ENCODE data around the gene PLA2G12A.
"Not testable (repeated sequence)": the region's sequence is repeated elsewhere in the genome, so short reads cannot be mapped to it uniquely, and the experiment has no call there.

The PLA2G12A gene

DNA sequence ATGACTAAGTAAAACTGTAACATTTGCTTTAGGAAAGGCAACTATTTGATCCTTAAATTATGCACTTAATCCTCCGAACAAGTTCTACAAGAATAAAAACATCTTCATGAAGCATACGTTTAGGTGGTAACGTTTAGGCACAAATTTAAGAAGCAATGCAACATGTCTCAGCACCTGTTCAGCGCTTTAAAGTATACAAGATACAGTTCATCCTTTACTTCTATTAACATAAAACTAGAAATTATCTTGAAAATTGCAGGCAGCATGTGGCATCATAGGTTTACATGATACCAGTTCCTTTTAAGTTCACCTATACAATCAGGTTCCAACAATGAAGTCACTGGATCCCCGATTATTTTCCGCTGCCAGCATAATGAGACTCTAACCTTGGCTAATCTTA is 1.5 kb downstream of the PLA2G12A start:
- DNase-seq: no peak

DNA sequence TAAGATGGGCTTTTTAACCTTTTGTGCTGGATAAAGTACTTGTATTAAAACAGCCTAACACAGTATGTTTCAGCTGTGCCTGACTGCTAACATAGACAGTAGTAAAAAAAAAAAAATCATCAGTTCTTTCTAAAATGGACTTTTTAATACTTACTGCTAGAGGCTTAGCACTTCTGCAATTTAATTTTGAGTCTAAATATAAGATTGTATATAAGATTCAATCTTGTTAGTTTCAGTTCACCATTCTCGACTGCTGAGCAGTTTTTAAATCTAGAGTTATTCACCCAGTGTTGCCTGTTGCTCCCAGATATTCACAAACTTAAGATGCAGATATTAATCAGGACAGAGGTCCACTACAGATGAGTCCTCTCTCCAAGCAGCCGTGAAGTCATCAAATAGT is 6.8 kb downstream of the PLA2G12A start:
- no peak for DNase-seq

DNA sequence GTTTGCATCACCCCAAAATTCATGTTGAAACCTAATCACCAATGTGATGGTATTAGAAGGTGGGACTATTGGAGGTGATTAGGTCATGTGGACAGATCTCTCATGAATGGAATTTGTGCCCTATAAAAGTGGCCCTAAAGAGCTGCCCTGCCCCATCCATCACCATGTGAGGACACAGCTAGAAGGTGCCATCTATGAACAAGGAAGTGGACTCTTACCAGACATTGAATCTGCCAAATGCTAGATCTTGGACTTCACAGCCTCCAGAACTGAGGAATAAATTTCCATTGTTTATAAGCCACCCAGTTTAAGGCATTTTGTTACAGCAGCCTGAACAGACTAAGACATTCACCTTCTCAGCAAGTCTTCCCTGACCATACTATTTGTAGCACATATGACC is 7.5 kb downstream of the PLA2G12A start:
- no peak for DNase-seq

DNA sequence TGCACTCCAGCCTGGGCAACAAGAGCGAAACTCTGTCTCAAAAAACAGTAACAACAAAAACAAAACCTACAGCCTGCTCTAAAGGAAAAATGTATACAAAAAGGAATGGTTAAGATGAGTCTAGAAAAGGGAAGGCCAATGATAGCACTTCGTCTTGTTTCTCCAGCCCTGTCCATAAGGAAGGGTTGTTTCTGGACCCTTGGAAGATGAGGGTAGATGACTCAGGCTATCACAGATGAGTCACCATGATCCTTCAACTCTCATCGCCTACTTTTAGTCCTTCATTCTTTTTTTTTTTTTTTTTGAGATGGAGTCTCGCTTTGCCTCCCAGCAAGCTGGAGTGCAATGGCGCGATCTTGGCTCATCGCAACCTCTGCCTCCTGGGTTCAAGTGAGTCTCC is 8.8 kb downstream of the PLA2G12A start:
- no peak for DNase-seq

DNA sequence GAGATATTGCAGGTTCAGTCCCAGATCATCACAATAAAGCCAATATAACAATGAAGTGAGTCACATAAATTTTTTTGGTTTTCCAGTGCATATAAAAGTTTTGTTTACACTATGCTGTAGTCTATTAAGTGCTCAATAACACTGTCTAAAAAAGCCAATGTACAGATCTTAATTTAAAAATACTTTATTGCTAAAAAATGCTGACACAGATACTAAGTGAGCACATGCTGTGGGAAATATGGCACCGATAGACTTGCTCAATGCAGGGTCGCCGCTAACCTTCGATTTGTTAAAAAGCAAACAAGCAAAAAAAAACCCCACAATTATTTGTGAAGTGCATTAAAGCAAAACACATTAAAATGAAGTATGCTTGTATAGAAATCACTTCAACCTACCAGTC is 10.3 kb downstream of the PLA2G12A start:
- no peak for DNase-seq

DNA sequence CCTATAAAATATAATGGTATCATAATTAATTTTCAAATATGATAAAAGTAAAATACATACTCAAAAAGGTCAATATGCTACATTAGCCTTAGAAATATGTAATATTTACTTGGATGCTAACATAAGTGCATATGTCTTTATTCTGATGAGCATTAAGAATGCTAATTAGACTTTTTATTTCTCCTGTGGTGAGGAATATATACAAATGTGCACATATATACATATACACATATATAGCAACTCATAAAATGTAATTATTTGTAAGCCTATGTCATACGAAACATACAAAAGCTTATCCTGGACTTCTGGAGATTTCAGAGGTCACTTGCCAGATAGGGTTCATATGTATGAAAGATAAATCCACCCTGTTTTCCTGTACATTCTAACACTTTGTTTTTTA is 11.1 kb downstream of the PLA2G12A start:
- no peak for DNase-seq

DNA sequence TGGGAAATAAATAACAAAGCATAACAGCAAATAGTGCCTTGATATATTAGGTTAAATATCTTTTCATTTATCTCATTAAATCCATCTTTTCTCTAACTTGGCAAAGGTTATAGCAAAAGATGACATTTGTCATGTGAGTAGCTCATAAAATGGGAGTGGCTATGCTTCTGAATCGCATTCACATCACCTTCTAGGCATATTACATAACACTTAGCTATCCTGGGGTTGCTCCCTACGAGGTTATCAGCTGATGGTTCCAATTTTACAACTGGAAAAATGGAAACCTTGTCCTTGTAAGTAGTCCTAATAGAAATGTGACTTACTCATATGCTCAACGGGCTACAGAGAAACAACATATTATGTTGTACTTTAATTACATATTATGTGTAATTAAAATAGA is 16.4 kb downstream of the PLA2G12A start:
- DNase-seq: no peak

DNA sequence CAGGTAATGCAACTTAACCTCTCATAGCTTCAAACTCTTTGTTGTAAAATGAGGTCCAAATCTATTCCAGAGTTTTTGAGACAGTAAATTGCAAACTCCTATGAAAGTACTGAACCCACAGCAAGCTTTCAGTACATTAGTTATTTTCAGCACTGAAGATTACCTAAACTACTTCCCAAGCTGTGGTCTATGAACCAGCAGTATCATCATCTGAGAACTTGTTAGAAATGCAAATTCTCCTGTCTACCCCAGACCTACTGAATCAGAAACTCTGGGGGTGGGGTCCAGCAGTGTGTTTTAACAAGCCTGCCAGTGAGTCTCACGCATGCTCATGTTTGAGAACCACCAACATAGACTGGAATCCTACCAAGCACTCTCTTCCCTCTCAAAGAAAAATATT is 20.9 kb downstream of the PLA2G12A start:
- DNase-seq: no peak

DNA sequence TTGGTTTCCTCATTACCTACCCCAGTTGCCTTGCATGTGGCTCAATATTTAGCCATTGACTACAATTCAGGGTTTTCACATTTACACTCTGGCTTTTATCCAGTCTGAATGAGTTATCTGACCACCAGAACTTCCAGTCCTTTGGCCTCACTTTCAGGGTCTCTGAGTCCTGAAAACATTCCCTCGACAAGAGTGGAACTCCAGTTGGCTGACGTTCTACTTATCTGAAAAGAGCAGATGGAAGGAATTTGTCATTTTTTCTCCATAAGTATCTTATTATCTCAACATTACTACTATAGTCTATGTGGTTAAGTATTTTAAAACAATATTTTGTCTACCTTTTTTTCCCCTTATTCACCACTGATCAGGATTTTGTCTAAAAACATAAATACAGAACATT is 21.4 kb downstream of the PLA2G12A start:
- no peak for DNase-seq

DNA sequence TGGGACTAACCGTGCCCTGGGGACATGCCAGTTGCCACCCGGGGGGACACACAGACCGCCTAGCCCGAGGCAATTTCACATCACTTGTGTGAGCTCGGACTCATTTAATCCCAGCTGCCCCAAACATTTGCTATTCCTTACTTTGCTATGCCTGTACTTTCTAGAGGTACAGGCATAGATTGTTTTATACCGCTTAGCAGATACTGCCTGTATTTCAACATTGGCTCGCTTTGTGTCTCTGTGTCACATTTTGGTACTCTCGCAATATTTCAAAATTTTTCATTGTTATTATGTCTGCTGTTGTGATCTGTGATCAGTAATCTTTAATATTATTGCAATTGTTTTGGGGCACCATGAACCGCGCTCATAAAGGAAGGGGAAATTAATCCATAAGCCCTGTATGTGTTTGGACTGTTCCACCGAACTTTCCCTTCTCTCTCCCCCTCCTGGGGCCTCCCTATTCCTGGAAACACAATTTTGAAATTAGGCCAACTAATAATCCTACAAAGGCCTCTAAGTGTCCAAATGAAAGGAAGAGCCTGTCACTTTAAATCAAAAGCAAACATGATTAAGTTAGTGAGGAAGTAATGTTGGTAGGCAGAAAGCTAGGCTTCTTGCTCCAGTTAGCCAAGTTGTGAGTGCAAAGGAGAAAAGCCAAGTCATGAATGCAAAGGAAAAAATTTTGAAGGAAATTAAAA is 26.1 kb downstream of the PLA2G12A start:
- DNase-seq: no peak

DNA sequence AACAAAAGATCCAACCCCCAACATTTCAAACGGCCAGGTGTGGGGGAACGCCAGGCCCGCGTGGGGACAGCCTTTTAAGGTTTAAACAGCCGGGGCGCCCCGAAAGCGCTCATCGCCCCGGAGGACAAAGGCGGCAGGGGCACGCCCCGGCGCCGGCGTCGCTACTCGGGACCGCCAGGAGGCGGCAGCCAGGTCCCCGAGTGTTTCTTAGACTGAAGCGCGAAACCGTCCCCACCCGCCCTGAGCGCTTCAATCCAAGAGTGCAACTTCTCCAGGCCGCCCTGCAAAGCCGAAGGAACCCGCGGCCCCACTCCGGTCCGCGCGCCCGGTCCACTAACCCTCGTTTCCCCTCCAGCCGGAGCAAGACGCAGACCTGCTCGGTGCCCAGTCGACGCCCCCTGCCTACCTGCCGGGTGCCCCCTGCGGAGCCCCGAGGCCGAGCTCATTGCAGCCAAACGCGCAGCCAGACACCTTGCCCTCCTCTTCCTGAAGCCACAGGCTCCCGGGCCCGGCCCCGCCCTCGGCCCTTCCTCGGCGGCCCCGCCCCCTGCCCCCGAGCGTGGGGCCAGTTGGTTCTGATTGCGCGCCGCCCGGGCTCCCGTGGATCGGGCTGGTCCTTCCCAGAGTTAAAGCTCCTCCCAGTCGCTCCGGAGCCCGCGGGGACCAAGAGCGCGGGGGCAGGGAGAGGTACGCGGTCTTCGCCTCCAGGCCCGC is 26.8 kb downstream of the PLA2G12A start, which contains the start of gene CASP6:
Gene CASP6, minus strand, starts transcription at position 496 of the 714 bp plus-strand sequence. Its CDS starts 50 bp downstream, at position 446.
- DNase-seq: peak; percentile 67

DNA sequence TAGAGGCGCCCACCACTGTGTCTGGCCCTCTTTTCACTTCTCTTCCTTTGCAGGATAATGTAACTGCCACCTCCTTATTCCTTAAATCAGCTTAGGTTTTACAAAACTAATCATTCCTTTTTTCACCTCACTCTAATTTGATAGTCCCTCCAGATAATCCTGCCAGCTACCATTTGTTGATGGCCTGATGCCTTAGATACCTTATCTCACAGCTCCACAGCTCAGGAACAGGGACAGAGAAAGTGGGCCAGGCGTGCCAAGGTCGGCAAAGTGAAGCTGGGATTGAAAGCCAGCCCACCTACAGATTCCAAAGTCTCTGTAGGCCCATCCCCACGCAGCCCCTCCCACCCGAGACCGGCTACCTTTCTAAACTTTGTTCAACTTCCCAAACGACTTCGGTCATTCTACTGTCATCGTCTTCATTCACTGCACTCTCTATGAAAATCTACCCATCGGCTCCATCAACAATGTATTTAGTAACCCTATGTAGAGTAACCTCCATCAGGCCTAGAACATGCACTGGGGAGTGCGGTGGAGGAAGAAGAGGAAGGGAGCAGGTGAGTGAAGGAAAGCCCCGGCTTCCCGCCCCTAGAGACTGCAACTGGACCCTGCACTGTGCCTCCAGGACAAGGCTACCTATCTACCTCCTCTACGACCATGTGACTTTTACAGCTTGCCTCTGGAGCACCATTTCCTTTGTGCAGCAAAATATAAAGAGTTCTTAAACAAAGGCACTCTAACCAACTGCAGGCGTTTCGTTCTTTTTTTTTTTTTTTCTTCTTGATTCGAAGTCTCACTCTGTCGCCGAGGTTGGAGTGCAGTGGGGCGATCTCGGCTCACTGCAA is 28.1 kb downstream of the PLA2G12A start:
- DNase-seq: no peak

DNA sequence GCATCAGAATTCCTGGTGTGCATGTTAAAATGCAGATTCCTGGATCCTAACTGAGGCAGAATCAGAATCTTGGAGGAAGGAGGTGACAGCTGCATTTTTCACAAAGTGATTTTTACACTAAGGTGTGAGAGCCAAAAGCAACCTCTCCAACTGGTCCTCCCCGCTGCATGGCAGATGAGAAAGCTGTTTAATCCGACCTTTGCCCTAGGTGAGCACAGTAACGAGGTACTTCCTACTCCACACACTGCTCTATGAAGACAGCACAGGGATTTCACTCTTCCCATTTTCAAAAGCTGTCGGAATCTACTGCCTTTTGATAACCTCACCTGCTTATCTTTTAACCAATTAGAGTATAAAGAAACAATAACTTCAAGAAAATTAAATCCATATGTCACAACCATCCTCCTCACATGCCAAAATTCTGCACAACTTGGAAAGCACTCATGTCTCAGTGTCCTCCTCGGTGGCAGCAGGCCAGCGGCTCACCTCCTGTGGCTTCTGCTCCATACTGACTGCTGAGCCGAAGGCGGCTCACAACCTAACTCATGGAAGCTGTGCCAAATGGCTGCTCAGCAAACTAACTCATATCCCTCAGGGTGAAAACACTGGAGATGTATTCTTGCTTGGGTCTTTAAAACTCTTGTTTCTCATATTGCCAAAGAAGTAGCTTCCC is 30.2 kb downstream of the PLA2G12A start:
- DNase-seq: no peak

DNA sequence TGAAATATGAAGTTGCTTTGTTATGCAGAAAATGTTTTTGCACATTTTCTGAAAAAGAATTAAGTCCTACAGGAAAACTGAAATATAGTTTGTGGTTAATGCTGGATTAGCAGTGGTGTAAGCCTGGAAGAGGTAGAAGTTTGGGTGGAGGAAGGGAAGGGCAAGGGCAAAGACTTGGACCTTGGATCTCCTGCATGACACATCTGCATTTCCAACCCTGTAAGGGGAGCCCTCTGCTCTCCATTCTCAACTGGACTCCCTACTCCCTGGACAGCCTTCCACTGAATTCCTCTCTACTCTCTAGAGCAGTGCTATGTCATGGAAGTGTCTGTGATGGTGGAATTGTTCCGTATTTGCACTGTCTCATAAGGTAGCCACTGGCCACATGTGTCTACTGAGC is 31.2 kb downstream of the PLA2G12A start:
- no peak for DNase-seq

DNA sequence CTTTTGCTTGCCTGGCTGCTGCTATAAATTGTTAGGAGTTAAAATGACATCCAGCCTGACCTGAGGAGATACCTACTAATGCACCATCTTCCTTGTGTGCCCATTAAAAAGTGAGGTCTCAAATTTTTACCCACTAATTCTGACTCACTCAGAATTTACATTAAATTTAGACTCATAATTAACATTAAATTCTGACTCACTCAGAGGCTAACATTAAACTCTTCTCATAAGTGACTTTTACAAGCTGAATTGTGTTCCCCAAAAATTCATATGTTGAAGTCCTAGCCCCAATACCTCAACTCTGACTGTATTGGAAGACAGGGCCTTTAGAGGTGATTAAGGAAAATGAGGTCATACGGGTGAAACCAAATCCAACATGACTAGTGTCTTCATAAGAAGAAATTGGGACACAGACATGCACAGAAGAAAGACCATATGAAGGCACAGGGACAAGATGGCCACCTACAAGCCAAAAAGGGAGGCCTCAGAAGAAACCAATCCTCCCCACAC is 38.4 kb downstream of the PLA2G12A start:
- DNase-seq: no peak

DNA sequence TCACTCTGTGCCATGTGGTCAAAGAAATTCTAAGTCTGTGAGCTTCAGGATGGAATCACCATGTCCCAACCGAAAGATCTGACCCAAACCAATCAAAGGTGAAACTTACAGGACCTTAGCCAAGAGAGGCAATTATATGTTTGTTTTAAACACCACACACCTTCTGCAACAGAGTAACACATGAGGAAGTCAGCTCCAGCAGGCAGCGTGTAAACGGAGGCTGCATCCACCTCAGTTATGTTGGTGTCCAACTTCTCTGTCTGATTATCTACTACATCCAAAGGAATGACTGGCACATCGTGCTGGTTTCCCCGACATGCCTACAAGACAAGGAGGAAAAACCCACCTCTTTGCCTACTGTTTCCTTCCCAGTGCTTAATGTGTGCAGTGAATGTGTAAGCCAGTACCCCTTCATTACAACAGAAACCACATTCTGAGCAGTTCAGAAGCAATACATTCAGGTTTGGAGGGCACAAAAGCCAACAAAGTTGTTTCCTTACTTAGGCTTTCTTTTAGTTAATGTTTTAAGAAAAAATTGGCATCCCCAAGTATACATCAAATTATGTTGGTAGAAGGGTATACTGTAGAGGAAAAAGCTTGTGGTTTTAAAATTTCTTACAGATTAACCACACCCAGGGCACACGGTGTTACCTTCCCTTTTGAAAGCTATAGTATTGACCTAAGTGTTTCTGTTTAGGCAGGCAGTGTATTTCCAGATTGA is 39.0 kb downstream of the PLA2G12A start:
- no peak for DNase-seq

DNA sequence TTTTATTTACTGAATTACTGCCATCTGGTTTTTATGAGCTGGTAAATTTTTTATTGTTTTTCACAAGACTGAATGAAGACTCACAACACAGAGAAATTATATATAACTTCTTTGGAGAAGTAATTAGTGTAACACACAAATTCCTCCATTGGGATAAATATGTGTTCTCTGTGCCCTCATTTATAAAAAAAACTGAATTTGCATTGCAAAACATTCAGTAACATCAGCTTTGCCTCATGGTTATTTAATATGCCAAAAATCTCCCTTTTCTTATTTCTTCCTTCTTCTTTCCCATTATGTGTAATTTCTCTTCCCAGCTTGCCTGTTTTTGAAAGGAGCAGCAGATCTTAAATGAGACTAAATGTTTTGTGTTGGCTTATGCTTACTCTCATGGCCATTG is 45.1 kb downstream of the PLA2G12A start:
- DNase-seq: no peak

DNA sequence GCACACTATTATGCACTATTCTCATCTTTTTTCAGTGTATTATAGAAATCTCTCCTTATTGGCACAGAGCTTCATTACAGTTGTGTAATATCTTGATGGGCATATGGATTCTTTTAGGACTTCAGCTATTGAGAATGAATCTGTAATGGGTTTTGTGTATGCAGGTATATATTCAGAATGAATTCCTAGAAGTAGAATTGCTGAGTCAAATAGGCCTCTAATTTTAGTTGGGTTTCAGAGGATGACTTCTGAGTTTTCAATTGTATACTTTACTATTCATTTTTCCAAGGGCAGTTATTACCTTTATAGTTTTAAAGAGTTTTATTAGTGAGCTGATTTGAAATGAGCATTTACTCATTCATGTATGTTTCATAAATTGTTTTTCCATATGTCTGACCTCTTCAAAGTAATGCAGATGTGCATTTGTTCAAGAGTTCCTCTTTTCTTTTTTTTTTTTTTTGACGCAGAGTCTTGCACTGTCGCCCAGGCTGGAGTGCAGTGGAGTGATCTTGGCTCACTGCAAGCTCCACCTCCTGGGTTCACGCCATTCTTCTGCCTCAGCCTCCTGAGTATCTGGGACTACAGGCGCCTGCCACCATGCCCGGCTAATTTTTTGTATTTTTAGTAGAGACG is 46.1 kb downstream of the PLA2G12A start:
- no peak for DNase-seq

DNA sequence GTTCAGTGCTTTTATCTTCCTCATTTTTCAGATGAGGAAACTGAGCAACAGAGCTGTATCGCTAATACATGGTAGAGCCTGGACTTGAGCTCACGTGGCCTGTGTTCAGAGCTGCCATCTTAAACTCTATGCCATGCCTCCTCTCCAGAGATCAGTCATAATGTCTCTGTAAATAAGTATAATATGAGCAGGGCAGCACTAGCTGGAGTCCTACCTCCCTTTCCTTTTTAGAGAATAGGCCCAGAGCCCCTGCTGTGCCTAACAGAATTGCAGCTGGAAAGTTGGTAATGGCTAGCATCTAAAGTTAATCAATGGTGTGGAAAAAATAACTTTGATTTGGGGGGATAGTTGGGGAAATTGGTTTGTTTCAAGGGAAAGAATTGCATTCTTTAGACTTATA is 47.0 kb downstream of the PLA2G12A start:
- no peak for DNase-seq

DNA sequence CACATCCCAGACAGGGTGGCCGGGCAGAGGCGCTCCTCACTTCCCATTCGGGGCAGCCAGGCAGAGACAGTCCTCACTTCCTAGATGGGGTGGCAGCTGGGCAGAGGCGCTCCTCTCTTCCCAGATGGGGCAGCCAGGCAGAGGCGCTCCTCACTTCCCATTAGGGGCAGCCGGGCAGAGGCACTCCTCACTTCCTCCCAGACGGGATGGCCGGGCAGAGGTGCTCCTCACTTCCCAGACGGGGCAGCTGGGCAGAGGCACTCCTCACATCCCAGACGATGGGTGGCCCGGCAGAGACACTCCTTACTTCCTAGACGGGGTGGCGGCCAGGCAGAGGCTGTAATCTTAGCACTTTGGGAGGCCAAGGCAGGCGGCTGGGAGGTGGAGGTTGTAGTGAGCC is 50.9 kb downstream of the PLA2G12A start:
- not testable (repeated sequence) for DNase-seq

DNA sequence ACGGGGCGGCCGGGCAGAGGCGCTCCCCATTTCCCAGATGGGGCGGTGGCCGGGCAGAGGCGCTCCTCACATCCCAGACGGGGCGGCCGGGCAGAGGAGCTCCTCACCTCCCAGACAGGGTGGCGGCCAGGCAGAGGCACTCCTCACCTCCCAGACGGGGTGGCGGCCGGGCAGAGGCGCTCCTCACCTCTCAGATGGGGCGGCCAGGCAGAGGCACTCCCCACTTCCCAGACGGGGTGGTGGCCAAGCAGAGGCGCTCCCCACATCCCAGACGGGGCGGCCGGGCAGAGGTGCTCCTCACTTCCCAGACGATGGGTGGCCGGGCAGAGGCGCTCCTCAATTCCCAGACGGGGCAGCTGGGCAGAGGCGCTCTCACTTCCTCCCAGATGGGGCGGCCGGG is 51.4 kb downstream of the PLA2G12A start:
- DNase-seq: not testable (repeated sequence)

DNA sequence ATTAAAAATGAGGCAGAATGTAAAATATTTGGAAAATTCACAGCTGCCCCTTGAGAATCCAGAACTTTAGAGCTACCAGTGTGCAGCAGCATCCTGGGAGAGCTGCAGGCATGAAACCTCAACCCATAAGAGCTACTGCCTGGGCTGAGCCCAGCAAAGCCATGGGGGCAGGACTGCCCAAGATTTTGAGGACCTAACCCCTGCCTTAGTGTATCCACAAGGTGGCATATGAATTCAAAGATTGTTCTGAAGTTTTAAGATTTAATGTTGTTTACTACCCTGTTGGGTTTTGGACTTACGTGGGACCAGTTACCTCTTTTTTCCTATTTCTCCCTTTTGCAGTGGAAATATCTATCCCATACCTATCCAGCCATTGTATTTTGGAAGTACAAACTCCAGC is 53.0 kb downstream of the PLA2G12A start:
- no peak for DNase-seq

All from T-helper 9 cell (primary cell).